Neural crest cell (in vitro differentiated cells): Measurements from ENCODE around the gene SVIL. TPM values are rescaled to one million over a fixed set of nuclear protein-coding genes. Genes with fewer than 3 reads are reported as not detected.

ENCODE experiments used
- DNase-seq: peaks from one replicate; pipeline ENCODE4 v3.0.0; 2021; ENCODE audit warnings: low read depth, mixed read lengths, low spot score
- H3K27ac Mint-ChIP-seq: one replicate; pipeline ENCODE4 v1.8.0; 2021; ENCODE audit warnings: mild to moderate bottlenecking, mixed read lengths; ENCODE audit not compliant: unreplicated experiment
- H3K27me3 Mint-ChIP-seq: 2 replicates; pipeline ENCODE4 v1.8.0; 2021; ENCODE audit warnings: low read depth, mild to moderate bottlenecking, mixed read lengths
- H3K36me3 Mint-ChIP-seq: 2 replicates; pipeline ENCODE4 v1.8.0; 2021; ENCODE audit warnings: low read depth, mild to moderate bottlenecking, mixed read lengths
- H3K4me1 Mint-ChIP-seq: 2 replicates; pipeline ENCODE4 v1.8.0; 2021; ENCODE audit warnings: mixed read lengths
- H3K4me3 Mint-ChIP-seq: one replicate; pipeline ENCODE4 v1.8.0; 2021; ENCODE audit warnings: mild to moderate bottlenecking, mixed read lengths
- H3K9me3 Mint-ChIP-seq: 2 replicates; pipeline ENCODE4 v1.8.0; 2021; ENCODE audit warnings: mixed read lengths
- CTCF ChIP-seq: fragments of 200-600 bp; sonication (generic); conservative IDR thresholded peaks from 2 replicates; pipeline ENCODE4 v1.5.0; 2021; ENCODE audit warnings: antibody characterized with exemption, mild to moderate bottlenecking
- long read RNA-seq: library from polyadenylated mRNA; unstranded; transcript quantifications from one replicate; pipeline ENCODE4 v2.0.0, GENCODE V29; 2020
- total RNA-seq: library from RNA; stranded (reverse); gene quantifications from 2 replicates; pipeline ENCODE4 v1.2.1, GENCODE V29; 2021

SVIL gene
- total RNA-seq: 57.5 and 57.7 TPM in 2 replicates
- long read RNA-seq, partial matches to known transcripts: 17 of 27 reads
- long read RNA-seq, other reads (novel, unspliced or antisense): 10 of 27 reads

- Mint-ChIP-seq H3K36me3 (peaks cover 6% of the 10 kb centered on the region), H3K4me1 (peaks cover 28% of the 10 kb centered on the region), H3K27ac (peak within 1 kb of the TSS; percentile 63), H3K27me3 (no peaks in the 10 kb centered on the region), H3K9me3 (peaks cover 4% of the 10 kb centered on the region), H3K4me3 (peak within 1 kb of the TSS; percentile 31)
- DNase-seq: no peak
- TF ChIP-seq CTCF: peak; percentile 24
Measured at GRCh38 chr10:29634764-29635625, at the start of gene SVIL. SVIL (minus strand) TSS chr10:29634971; CDS start chr10:29555058, 79,913 bp downstream.

DNA sequence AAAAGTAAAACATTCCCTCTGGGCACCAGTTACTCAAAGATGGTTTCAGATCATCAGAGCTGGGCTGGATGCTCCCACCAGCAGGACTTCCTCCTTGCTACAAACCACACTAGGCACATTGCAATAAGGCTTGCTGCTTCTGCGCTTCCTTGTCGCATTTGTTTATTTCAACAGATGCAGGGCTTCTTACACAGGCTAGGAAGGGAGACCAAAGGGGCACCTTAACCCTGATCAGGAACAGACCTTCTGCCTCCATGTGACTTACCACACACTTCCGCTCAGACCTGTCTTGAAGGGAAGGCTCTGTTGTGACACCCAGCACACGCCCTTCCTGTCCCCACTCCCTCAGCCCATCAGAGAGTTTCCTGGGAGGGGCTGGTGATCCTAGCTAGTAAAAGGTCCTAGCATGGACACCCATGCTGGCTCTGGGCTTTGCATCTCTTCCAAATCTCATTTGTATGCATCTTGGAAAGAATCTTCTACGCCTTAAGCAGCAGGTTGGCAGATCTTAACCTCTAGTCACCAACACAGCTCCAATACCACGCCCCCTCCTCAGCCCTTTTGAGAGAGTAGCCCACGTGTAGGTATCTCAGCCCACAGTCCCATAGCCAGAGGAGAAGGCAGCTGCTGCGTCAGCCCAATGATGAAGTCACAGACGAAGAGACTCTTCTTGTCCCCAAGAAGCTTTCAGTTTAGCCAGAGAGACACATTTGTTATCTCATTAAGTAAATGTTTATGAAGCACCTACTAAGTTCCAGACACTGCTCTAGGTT lies 47.1 kb upstream of the SVIL start:
- H3K27ac Mint-ChIP-seq: peak overlapping the region; percentile 76
- no peak overlapping the region for H3K4me3 Mint-ChIP-seq
- H3K27me3 Mint-ChIP-seq: no peaks in the 10 kb centered on the region
- H3K36me3 Mint-ChIP-seq: peaks cover 63% of the 10 kb centered on the region
- DNase-seq: no peak
- peaks cover 4% of the 10 kb centered on the region for H3K9me3 Mint-ChIP-seq
- peaks cover under 1% of the 10 kb centered on the region for H3K4me1 Mint-ChIP-seq
- no peak for TF ChIP-seq CTCF

- H3K27me3 Mint-ChIP-seq: no peaks in the 10 kb centered on the region
- TF ChIP-seq CTCF: no peak
- DNase-seq: no peak
- no peak overlapping the region for H3K27ac Mint-ChIP-seq
- H3K4me1 Mint-ChIP-seq: no peaks in the 10 kb centered on the region
- H3K36me3 Mint-ChIP-seq: peaks cover 71% of the 10 kb centered on the region
- no peak overlapping the region for H3K4me3 Mint-ChIP-seq
- H3K9me3 Mint-ChIP-seq: peaks cover 15% of the 10 kb centered on the region
Measured at GRCh38 chr10:29680091-29680490, 45.3 kb upstream of the SVIL start.

DNA sequence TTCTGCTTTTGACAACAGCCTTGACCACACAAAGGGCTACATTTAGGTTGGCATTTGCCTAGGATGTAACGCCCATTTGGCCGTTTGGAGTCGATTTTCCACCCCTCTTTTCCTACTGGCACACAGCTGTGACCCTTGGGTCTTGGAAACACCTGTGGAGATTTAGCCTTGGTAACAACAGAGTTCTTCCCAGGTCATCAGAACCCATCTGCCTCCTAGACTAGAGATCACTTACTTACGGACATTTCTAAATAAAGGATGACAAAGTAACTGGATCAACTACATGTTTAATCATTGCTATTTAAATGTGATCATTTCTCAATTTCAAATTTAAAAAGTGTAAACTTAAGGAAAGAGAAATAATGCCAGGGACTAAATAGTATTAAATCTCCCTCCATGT lies 42.0 kb upstream of the SVIL start:
- Mint-ChIP-seq H3K4me1 (no peaks in the 10 kb centered on the region), H3K27me3 (no peaks in the 10 kb centered on the region), H3K4me3 (no peak overlapping the region), H3K9me3 (peaks cover 19% of the 10 kb centered on the region), H3K27ac (no peak overlapping the region), H3K36me3 (peaks cover 65% of the 10 kb centered on the region)
- TF ChIP-seq CTCF: no peak
- DNase-seq: no peak

GRCh38 chr10:29675984-29676383 lies 41.2 kb upstream of the SVIL start:
- Mint-ChIP-seq H3K4me3 (no peak overlapping the region), H3K27me3 (no peaks in the 10 kb centered on the region), H3K9me3 (peaks cover 19% of the 10 kb centered on the region), H3K27ac (no peak overlapping the region), H3K4me1 (no peaks in the 10 kb centered on the region), H3K36me3 (peaks cover 65% of the 10 kb centered on the region)
- TF ChIP-seq CTCF: no peak
- DNase-seq: no peak
